Skeletal muscle tissue (tissue), 4 donors: ENCODE data around the gene MYO3B. TPM values are rescaled to one million over a fixed set of nuclear protein-coding genes. Genes with fewer than 3 reads are reported as not detected.

Source experiments
- H3K27ac ChIP-seq: one replicate; pipeline ENCODE4 v1.7.0; 2013; ENCODE audit warnings: mild to moderate bottlenecking, low read depth, low read length, inconsistent platforms
- H3K27me3 ChIP-seq, 3 donors: one replicate each; pipeline ENCODE4 v1.7.0; 2013; ENCODE audit warnings: low read length in 3 of 3; ENCODE audit not compliant: control insufficient read depth in 3 of 3, insufficient read depth in 3 of 3
- H3K36me3 ChIP-seq, 3 donors: one replicate each; pipeline ENCODE4 v1.7.0; 2013; ENCODE audit warnings: low read length in 3 of 3; ENCODE audit not compliant: control insufficient read depth in 3 of 3, insufficient read depth in 3 of 3
- H3K4me1 ChIP-seq, 3 donors: one replicate each; pipeline ENCODE4 v1.7.0; 2013; ENCODE audit warnings: low read length in 3 of 3, mild to moderate bottlenecking in 3 of 3; ENCODE audit not compliant: control insufficient read depth in 3 of 3, insufficient read depth in 3 of 3
- H3K4me3 ChIP-seq, 3 donors: one replicate each; pipeline ENCODE4 v1.7.0; 2013; ENCODE audit warnings: low read length in 3 of 3
- H3K9ac ChIP-seq, 3 donors: one replicate each; pipeline ENCODE4 v1.7.0; 2013; ENCODE audit warnings: low read length in 3 of 3, mild to moderate bottlenecking in 3 of 3, moderate library complexity in 2 of 3, low read depth in 1 of 3
- H3K9me3 ChIP-seq, 3 donors: one replicate each; pipeline ENCODE4 v1.7.0; 2013; ENCODE audit warnings: low read length in 3 of 3; ENCODE audit not compliant: control insufficient read depth in 3 of 3
- total RNA-seq: library from RNA; depleted of rRNA; stranded (reverse); fragments of >200 nt; gene quantifications from one replicate; pipeline ENCODE4 v1.2.3, GENCODE V29; 2014
- donor health status: Osteomylitis.

MYO3B gene
- total RNA-seq, 1 donor from 2014 or later = under 0.01 TPM

- no peaks in the 10 kb centered on the region for H3K9me3 ChIP-seq
- H3K9ac ChIP-seq = no peak overlapping the region
- no peaks in the 10 kb centered on the region for H3K4me1 ChIP-seq
- H3K27me3 ChIP-seq = peaks cover 0 to 3% (median 0%) of the 10 kb centered on the region in 3 donors
- H3K36me3 ChIP-seq = no peaks in the 10 kb centered on the region
- H3K4me3 ChIP-seq = no peak overlapping the region
- no peak overlapping the region for H3K27ac ChIP-seq
These were observed 66.6 kb downstream of the MYO3B start for GRCh38 chr2:170244555-170244954.

DNA sequence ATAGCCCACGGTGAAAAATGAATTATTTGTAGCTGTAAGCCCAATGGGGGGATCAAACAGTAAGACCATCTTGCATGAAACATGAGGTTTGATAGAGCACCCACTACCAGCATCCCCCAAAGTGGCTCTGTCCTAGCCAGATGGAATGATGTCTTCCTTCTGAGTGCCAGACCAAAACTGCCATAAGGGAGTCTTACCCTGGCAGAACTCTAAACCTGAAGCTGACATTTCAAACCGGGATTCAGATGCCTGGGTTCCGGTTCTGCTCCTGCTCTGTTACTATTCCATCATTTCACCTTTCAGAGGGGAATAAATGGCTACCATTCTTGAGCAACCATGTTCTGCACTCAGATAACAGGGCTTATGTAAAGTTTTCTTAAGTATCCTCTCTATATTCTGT is 67.4 kb downstream of the MYO3B start:
- Histone ChIP-seq H3K4me1 (no peaks in the 10 kb centered on the region), H3K9me3 (no peaks in the 10 kb centered on the region), H3K4me3 (no peak overlapping the region), H3K27me3 (no peaks in the 10 kb centered on the region), H3K36me3 (no peaks in the 10 kb centered on the region), H3K9ac (no peak overlapping the region), H3K27ac (no peak overlapping the region)

GRCh38 chr2:170247333-170247732 is 69.4 kb downstream of the MYO3B start:
- Histone ChIP-seq H3K27me3 (no peaks in the 10 kb centered on the region), H3K9ac (no peak overlapping the region), H3K27ac (no peak overlapping the region), H3K4me3 (no peak overlapping the region), H3K36me3 (no peaks in the 10 kb centered on the region), H3K9me3 (no peaks in the 10 kb centered on the region), H3K4me1 (no peaks in the 10 kb centered on the region)

GRCh38 chr2:170247882-170248393 is 70.0 kb downstream of the MYO3B start:
- H3K4me3 ChIP-seq = no peak overlapping the region
- no peaks in the 10 kb centered on the region for H3K27me3 ChIP-seq
- no peaks in the 10 kb centered on the region for H3K4me1 ChIP-seq
- H3K9ac ChIP-seq = no peak overlapping the region
- H3K36me3 ChIP-seq = no peaks in the 10 kb centered on the region
- no peak overlapping the region for H3K27ac ChIP-seq
- H3K9me3 ChIP-seq = no peaks in the 10 kb centered on the region

GRCh38 chr2:170248574-170249393 is 70.8 kb downstream of the MYO3B start:
- Histone ChIP-seq H3K9me3 (no peaks in the 10 kb centered on the region), H3K27me3 (no peaks in the 10 kb centered on the region), H3K4me3 (no peak overlapping the region), H3K9ac (no peak overlapping the region), H3K4me1 (no peaks in the 10 kb centered on the region), H3K27ac (no peak overlapping the region), H3K36me3 (no peaks in the 10 kb centered on the region)

- no peak overlapping the region for H3K4me3 ChIP-seq
- H3K36me3 ChIP-seq = no peaks in the 10 kb centered on the region
- no peak overlapping the region for H3K9ac ChIP-seq
- peaks cover 0 to 6% (median 0%) of the 10 kb centered on the region in 3 donors for H3K27me3 ChIP-seq
- H3K9me3 ChIP-seq = no peaks in the 10 kb centered on the region
- H3K27ac ChIP-seq = no peak overlapping the region
- no peaks in the 10 kb centered on the region for H3K4me1 ChIP-seq
These were observed 71.8 kb downstream of the MYO3B start for GRCh38 chr2:170249761-170250160.

- Histone ChIP-seq H3K9me3 (no peaks in the 10 kb centered on the region), H3K36me3 (no peaks in the 10 kb centered on the region), H3K4me1 (no peaks in the 10 kb centered on the region), H3K9ac (no peak overlapping the region), H3K27ac (no peak overlapping the region), H3K4me3 (no peak overlapping the region), H3K27me3 (peaks cover 0 to 6% (median 0%) of the 10 kb centered on the region in 3 donors)
These were observed 72.6 kb downstream of the MYO3B start for GRCh38 chr2:170250584-170250983.

DNA sequence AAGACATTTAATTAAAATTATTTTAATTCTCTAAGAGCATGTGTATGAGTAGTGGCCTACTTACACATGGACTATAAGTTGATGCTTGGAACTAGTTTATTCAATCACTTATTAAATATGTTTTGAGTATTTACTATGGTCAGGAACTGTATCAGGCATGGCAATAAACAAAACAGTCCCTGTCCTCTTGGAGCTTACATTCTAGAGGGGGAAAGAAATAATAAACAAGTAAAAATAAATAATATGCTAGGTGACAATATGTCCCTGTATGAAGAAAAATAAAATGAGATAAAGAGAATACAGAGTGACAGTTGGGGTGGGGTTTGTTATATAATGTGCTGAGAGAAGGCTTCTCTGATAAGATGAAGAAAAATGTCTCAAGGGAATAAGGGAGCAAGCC is 74.5 kb downstream of the MYO3B start:
- H3K27me3 ChIP-seq = peaks cover 0 to 6% (median 0%) of the 10 kb centered on the region in 3 donors
- H3K9ac ChIP-seq = no peak overlapping the region
- no peak overlapping the region for H3K4me3 ChIP-seq

DNA sequence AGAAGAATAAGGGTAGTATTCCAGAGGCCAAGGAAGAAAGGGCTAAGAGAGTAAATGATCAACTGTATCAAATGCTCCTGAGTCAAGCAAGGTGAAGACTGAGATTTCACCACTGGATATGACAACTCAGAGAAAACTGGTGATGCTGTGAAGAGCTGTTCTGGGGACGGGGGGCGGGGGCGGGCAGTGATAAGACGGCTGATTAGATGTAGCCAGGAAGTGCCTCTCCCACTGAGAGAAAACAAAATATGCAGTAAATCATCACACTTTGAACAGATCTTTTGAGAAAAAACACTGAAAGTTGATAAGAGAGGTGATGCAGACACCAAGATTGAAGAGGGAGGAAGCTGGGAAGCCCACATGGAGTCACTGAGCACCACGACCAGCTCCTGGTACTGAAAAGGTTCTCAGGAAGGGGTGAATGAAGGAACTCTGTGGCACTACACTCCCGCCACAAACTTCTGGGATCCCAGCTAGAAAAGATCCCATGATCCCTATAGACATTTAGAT is 75.8 kb downstream of the MYO3B start:
- no peaks in the 10 kb centered on the region for H3K9me3 ChIP-seq
- peaks cover 0 to 6% (median 0%) of the 10 kb centered on the region in 3 donors for H3K27me3 ChIP-seq
- no peaks in the 10 kb centered on the region for H3K4me1 ChIP-seq
- no peaks in the 10 kb centered on the region for H3K36me3 ChIP-seq
- no peak overlapping the region for H3K9ac ChIP-seq
- H3K27ac ChIP-seq = no peak overlapping the region
- H3K4me3 ChIP-seq = no peak overlapping the region

More for the DNA sequence above, 74.5 kb downstream of the MYO3B start:
- Histone ChIP-seq H3K4me1 (no peaks in the 10 kb centered on the region), H3K36me3 (no peaks in the 10 kb centered on the region), H3K9me3 (no peaks in the 10 kb centered on the region), H3K27ac (no peak overlapping the region)

GRCh38 chr2:170254293-170254732 is 76.4 kb downstream of the MYO3B start:
- no peak overlapping the region for H3K9ac ChIP-seq
- H3K36me3 ChIP-seq = no peaks in the 10 kb centered on the region
- no peak overlapping the region for H3K4me3 ChIP-seq
- peaks cover 0 to 6% (median 0%) of the 10 kb centered on the region in 3 donors for H3K27me3 ChIP-seq
- no peaks in the 10 kb centered on the region for H3K9me3 ChIP-seq
- H3K27ac ChIP-seq = no peak overlapping the region
- no peaks in the 10 kb centered on the region for H3K4me1 ChIP-seq
